ENCODE measurements around the gene STH.

GRCh38 chr17:46000292-46000691 lies 1.2 kb downstream of the STH start:
- no peak for TF ChIP-seq CTCF (tag by site-specific recombination; IDR thresholded peaks at IDR 0.05)
- no peak for TF ChIP-seq ZNF211 (tag by site-specific recombination; IDR thresholded peaks at IDR 0.05; ENCODE audit: low read depth)
- no peak for TF ChIP-seq ZFP3 (tag by site-specific recombination; IDR thresholded peaks at IDR 0.05; ENCODE audit: low read depth)
- no peak for TF ChIP-seq ZNF175 (tag by site-specific recombination; IDR thresholded peaks at IDR 0.05)
- no peak for TF ChIP-seq ZNF324 (tag by site-specific recombination; IDR thresholded peaks at IDR 0.05)
- TF ChIP-seq ZBTB11 (tag by site-specific recombination; conservative IDR thresholded peaks at IDR 0.05; ENCODE audit: low read depth): no peak
- no peak for TF ChIP-seq ZNF391 (tag by site-specific recombination; IDR thresholded peaks at IDR 0.05; ENCODE audit: borderline replicate concordance, low read depth)
- no peak for TF ChIP-seq EGR2 (tag by site-specific recombination; IDR thresholded peaks at IDR 0.05; ENCODE audit: low read depth)
- no peak for TF ChIP-seq ZNF701 (tag by site-specific recombination; IDR thresholded peaks at IDR 0.05)
- no peak for TF ChIP-seq PBX3 (CRISPR knock-in tag; IDR thresholded peaks at IDR 0.05)
- no peak for TF ChIP-seq ZBTB1 (tag by site-specific recombination; IDR thresholded peaks at IDR 0.05)
- TF ChIP-seq ZNF311 (tag by site-specific recombination; IDR thresholded peaks at IDR 0.05; ENCODE audit: borderline replicate concordance): no peak
- no peak for TF ChIP-seq HOXC10 (CRISPR knock-in tag; IDR thresholded peaks at IDR 0.05)
- TF ChIP-seq RBAK (tag by site-specific recombination; IDR thresholded peaks at IDR 0.05): no peak

All from HEK293 (cell line).